Thyroid gland (tissue), 4 donors: ENCODE results near the gene PCDHB7. TPM values are rescaled to one million over a fixed set of nuclear protein-coding genes. Genes with fewer than 3 reads are reported as not detected.
"Not testable (repeated sequence)": the region's sequence is repeated elsewhere in the genome, so short reads cannot be mapped to it uniquely, and the experiment has no call there.

ENCODE experiments used
- DNase-seq, 2 donors: peaks; one replicate each; pipeline ENCODE4 v3.0.0-alpha.2; 2019
- H3K27ac ChIP-seq, 3 donors: fragments of 200-600 bp; sonication (generic); 1 replicate in 2 of 3; 2 replicates in 1 of 3; pipeline ENCODE4 v1.5.1; 2016 to 2019; ENCODE audit warnings: mild to moderate bottlenecking in 1 of 3, moderate library complexity in 1 of 3
- H3K27me3 ChIP-seq: fragments of 200-600 bp; sonication (generic); one replicate; pipeline ENCODE4 v1.5.1; 2019
- H3K36me3 ChIP-seq, 2 donors: fragments of 200-600 bp; sonication (generic); one replicate each; pipeline ENCODE4 v1.5.1; 2016 to 2019
- H3K4me1 ChIP-seq, 2 donors: fragments of 200-600 bp; sonication (generic); one replicate each; pipeline ENCODE4 v1.5.1; 2017 to 2019
- H3K4me3 ChIP-seq, 3 donors: fragments of 200-600 bp; sonication (generic); replicated peaks in 1 of 3; 1 replicate in 2 of 3; 2 replicates in 1 of 3; pipeline ENCODE4 v1.5.1; 2016; ENCODE audit warnings: mild to moderate bottlenecking in 1 of 3
- H3K9me3 ChIP-seq: fragments of 200-600 bp; sonication (generic); one replicate; pipeline ENCODE4 v1.5.1; 2017
- WGBS, 2 donors: methylation state at CpG; one replicate each; pipeline ENCODE4 v1.1.5; 2017; 5-methylcytosine and 5-hydroxymethylcytosine counted together
- intact Hi-C: fragments of 100-400 bp; cut with DNase I; formaldehyde crosslinking; loops from one replicate; pipeline ENCODE4 v1.15.1; 2023
- total RNA-seq, 4 donors: library from RNA; depleted of rRNA; stranded (reverse); fragments of >200 nt; gene quantifications; one replicate each; pipeline ENCODE4 v1.2.3, GENCODE V29; 2016
- TF ChIP-seq, protein P1 (sequence below), 6 experiments: fragments of 200-600 bp in 3 of 6; fragments of 450-650 bp in 3 of 6; sonication (generic) in 3 of 6; IDR thresholded peaks; one replicate each; pipeline ENCODE4 v1.5.1; 2016 to 2019; ENCODE audit warnings: antibody characterized with exemption in 6 of 6, mild to moderate bottlenecking in 2 of 6, inconsistent platforms in 1 of 6, moderate library complexity in 1 of 6

Gene PCDHB7
- total RNA-seq, 4 donors from 2014 or later: 0.67 to 2.8 (median 2.1) TPM

GRCh38 chr5:141216035-141216434, 43.6 kb downstream of the PCDHB7 start:
- intact Hi-C loops, H3K9me3 ChIP-seq, H3K27ac ChIP-seq, H3K4me1 ChIP-seq, H3K36me3 ChIP-seq, H3K27me3 ChIP-seq, H3K4me3 ChIP-seq, DNase-seq: not testable (repeated sequence)
- 38 to 44% methylated on average over 2 to 9 of the region's 26 CpGs for WGBS, 2 donors

- Histone ChIP-seq H3K9me3 (no peaks in the 10 kb centered on the region), H3K27ac (no peak within 1 kb of the TSS), H3K27me3 (no peaks in the 10 kb centered on the region), H3K4me3 (no peak within 1 kb of the TSS), H3K4me1 (no peaks in the 10 kb centered on the region), H3K36me3 (no peaks in the 10 kb centered on the region)
- DNase-seq: no peak
- intact Hi-C loops: no loop called here
- 26 to 32% methylated on average over 14 to 15 of the region's 15 CpGs for WGBS, 2 donors
- TF ChIP-seq, protein P1, sequence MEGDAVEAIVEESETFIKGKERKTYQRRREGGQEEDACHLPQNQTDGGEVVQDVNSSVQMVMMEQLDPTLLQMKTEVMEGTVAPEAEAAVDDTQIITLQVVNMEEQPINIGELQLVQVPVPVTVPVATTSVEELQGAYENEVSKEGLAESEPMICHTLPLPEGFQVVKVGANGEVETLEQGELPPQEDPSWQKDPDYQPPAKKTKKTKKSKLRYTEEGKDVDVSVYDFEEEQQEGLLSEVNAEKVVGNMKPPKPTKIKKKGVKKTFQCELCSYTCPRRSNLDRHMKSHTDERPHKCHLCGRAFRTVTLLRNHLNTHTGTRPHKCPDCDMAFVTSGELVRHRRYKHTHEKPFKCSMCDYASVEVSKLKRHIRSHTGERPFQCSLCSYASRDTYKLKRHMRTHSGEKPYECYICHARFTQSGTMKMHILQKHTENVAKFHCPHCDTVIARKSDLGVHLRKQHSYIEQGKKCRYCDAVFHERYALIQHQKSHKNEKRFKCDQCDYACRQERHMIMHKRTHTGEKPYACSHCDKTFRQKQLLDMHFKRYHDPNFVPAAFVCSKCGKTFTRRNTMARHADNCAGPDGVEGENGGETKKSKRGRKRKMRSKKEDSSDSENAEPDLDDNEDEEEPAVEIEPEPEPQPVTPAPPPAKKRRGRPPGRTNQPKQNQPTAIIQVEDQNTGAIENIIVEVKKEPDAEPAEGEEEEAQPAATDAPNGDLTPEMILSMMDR (IDR thresholded peaks at IDR 0.05): no peak
Observed at GRCh38 chr5:141223112-141223783, 50.8 kb downstream of the PCDHB7 start, which contains the start of gene PCDHB14. PCDHB14 (plus strand) TSS chr5:141223343; CDS start chr5:141223506, 163 bp downstream.

- H3K27me3 ChIP-seq, H3K27ac ChIP-seq, H3K4me1 ChIP-seq, H3K9me3 ChIP-seq, intact Hi-C loops, H3K4me3 ChIP-seq, DNase-seq, H3K36me3 ChIP-seq: not testable (repeated sequence)
- 7 to 9% methylated on average over 4 to 8 of the region's 40 CpGs for WGBS, 2 donors
Observed at GRCh38 chr5:141224844-141225243, 52.4 kb downstream of the PCDHB7 start.

GRCh38 chr5:141225421-141225820, 53.0 kb downstream of the PCDHB7 start:
- intact Hi-C loops, H3K27ac ChIP-seq, DNase-seq, H3K4me1 ChIP-seq, H3K36me3 ChIP-seq, H3K27me3 ChIP-seq, H3K4me3 ChIP-seq, H3K9me3 ChIP-seq: not testable (repeated sequence)
- WGBS, 2 donors: 25 to 32% methylated on average over 14 to 17 of the region's 30 CpGs

Other genes with a start within 250 kb of the PCDHB7 start
- gene PCDHAC1, start 246.3 kb upstream of the PCDHB7 start, total RNA-seq: 1 to 10 TPM; 3.0 to 6.4 (median 3.5) TPM
- 1 to 10 TPM; 2.0 to 5.4 (median 3.4) TPM for gene PCDHAC2, start 206.2 kb upstream of the PCDHB7 start, total RNA-seq
- under 1 TPM in 1 of 4 donors, not detected in 3; under 0.01 TPM for gene PCDHB1, start 121.3 kb upstream of the PCDHB7 start, total RNA-seq
- 1 to 10 TPM; 1.2 to 4.2 (median 3.2) TPM for gene PCDHB2, start 78.0 kb upstream of the PCDHB7 start, total RNA-seq
- 1 to 10 TPM in 3 of 4 donors, under 1 TPM in 1; 0.81 to 3.0 (median 2.4) TPM for gene PCDHB3, start 72.2 kb upstream of the PCDHB7 start, total RNA-seq
- 1 to 10 TPM; 2.0 to 8.7 (median 3.5) TPM for gene PCDHB4, start 50.8 kb upstream of the PCDHB7 start, total RNA-seq
- gene PCDHB5, start 37.4 kb upstream of the PCDHB7 start, total RNA-seq: 10 to 100 TPM in 2 of 4 donors, 1 to 10 TPM in 2; 7.1 to 21.4 (median 11.1) TPM
- 1 to 10 TPM in 2 of 4 donors, under 1 TPM in 2; 0.13 to 2.4 (median 0.71) TPM for gene PCDHB6, start 22.6 kb upstream of the PCDHB7 start, total RNA-seq
- 1 to 10 TPM in 3 of 4 donors, under 1 TPM in 1; 0.67 to 2.6 (median 1.8) TPM for gene PCDHB8, start 5.1 kb downstream of the PCDHB7 start, total RNA-seq
- gene PCDHB16, start 9.7 kb downstream of the PCDHB7 start, total RNA-seq: 1 to 10 TPM; 3.5 to 4.8 (median 4.1) TPM
- gene PCDHB9, start 14.5 kb downstream of the PCDHB7 start, total RNA-seq: 1 to 10 TPM; 2.0 to 3.9 (median 3.0) TPM
- gene PCDHB10, start 19.7 kb downstream of the PCDHB7 start, total RNA-seq: 1 to 10 TPM; 1.6 to 3.1 (median 2.4) TPM
- 1 to 10 TPM; 2.0 to 3.4 (median 2.5) TPM for gene PCDHB11, start 27.0 kb downstream of the PCDHB7 start, total RNA-seq
- 1 to 10 TPM; 1.1 to 3.6 (median 2.4) TPM for gene PCDHB12, start 36.1 kb downstream of the PCDHB7 start, total RNA-seq
- gene PCDHB13, start 41.3 kb downstream of the PCDHB7 start, total RNA-seq: 1 to 10 TPM; 4.0 to 7.2 (median 5.2) TPM
- gene PCDHB14, start 50.7 kb downstream of the PCDHB7 start, total RNA-seq: 1 to 10 TPM; 3.5 to 6.5 (median 4.0) TPM
- 1 to 10 TPM; 3.8 to 6.8 (median 5.5) TPM for gene PCDHB15, start 72.8 kb downstream of the PCDHB7 start, total RNA-seq
- gene SLC25A2, start 131.4 kb downstream of the PCDHB7 start, total RNA-seq: 1 to 10 TPM in 2 of 4 donors, not detected in 2; 1.6 to 4.5 TPM
- 10 to 100 TPM; 48.0 to 72.6 (median 60.9) TPM for gene TAF7, start 148.1 kb downstream of the PCDHB7 start, total RNA-seq
- 1 to 10 TPM in 2 of 4 donors, under 1 TPM in 2; 0.40 to 1.3 (median 0.87) TPM for gene PCDHGA1, start 157.9 kb downstream of the PCDHB7 start, total RNA-seq
- gene PCDHGA2, start 166.1 kb downstream of the PCDHB7 start, total RNA-seq: 1 to 10 TPM; 4.3 to 6.4 (median 5.6) TPM
- 1 to 10 TPM; 3.0 to 4.7 (median 4.1) TPM for gene PCDHGA3, start 171.2 kb downstream of the PCDHB7 start, total RNA-seq
- 1 to 10 TPM; 3.9 to 7.5 (median 6.0) TPM for gene PCDHGB1, start 177.5 kb downstream of the PCDHB7 start, total RNA-seq
- gene PCDHGA4, start 182.4 kb downstream of the PCDHB7 start, total RNA-seq: 1 to 10 TPM; 3.5 to 7.7 (median 4.4) TPM
- gene PCDHGB2, start 187.3 kb downstream of the PCDHB7 start, total RNA-seq: 1 to 10 TPM; 4.4 to 7.6 (median 6.6) TPM
- gene PCDHGA5, start 191.5 kb downstream of the PCDHB7 start, total RNA-seq: 1 to 10 TPM; 3.5 to 5.3 (median 4.2) TPM
- 1 to 10 TPM; 5.1 to 9.2 (median 5.8) TPM for gene PCDHGB3, start 197.6 kb downstream of the PCDHB7 start, total RNA-seq
- gene PCDHGA6, start 201.2 kb downstream of the PCDHB7 start, total RNA-seq: 1 to 10 TPM; 5.6 to 7.3 (median 5.8) TPM
- gene PCDHGA7, start 210.1 kb downstream of the PCDHB7 start, total RNA-seq: 1 to 10 TPM; 5.1 to 9.8 (median 7.8) TPM
- gene PCDHGB4, start 215.1 kb downstream of the PCDHB7 start, total RNA-seq: 10 to 100 TPM; 10.4 to 12.5 (median 10.4) TPM
- 1 to 10 TPM; 2.9 to 5.8 (median 4.7) TPM for gene PCDHGA8, start 220.0 kb downstream of the PCDHB7 start, total RNA-seq
- gene PCDHGB5, start 225.3 kb downstream of the PCDHB7 start, total RNA-seq: 10 to 100 TPM; 17.2 to 22.6 (median 20.2) TPM
- gene PCDHGA9, start 230.1 kb downstream of the PCDHB7 start, total RNA-seq: 10 to 100 TPM in 3 of 4 donors, 1 to 10 TPM in 1; 9.7 to 12.1 (median 11.0) TPM
- gene PCDHGB6, start 235.4 kb downstream of the PCDHB7 start, total RNA-seq: 10 to 100 TPM in 3 of 4 donors, 1 to 10 TPM in 1; 9.5 to 11.4 (median 10.9) TPM
- gene PCDHGA10, start 240.3 kb downstream of the PCDHB7 start, total RNA-seq: 10 to 100 TPM in 1 of 4 donors, 1 to 10 TPM in 3; 8.7 to 17.1 (median 9.3) TPM
- 10 to 100 TPM in 3 of 4 donors, 1 to 10 TPM in 1; 9.5 to 19.7 (median 11.3) TPM for gene PCDHGB7, start 245.0 kb downstream of the PCDHB7 start, total RNA-seq
- gene PCDHGA11, start 248.4 kb downstream of the PCDHB7 start, total RNA-seq: 1 to 10 TPM; 8.0 to 9.5 (median 8.2) TPM